Stimulated activated naive CD8-positive, alpha-beta T cell treated with anti-CD3 and anti-CD28 coated beads, Interleukin-15, Interleukin-2, amounts not matched to agents 100 ng/mL and 50 ng/mL, for 24 hours (primary cell): ENCODE results near the gene ATF5.

Experiments
- H3K27ac Mint-ChIP-seq: one replicate; pipeline ENCODE4 v1.8.0; 2021; ENCODE audit warnings: mild to moderate bottlenecking, mixed read lengths
- H3K27me3 Mint-ChIP-seq: one replicate; pipeline ENCODE4 v1.8.0; 2021; ENCODE audit warnings: mixed read lengths
- H3K36me3 Mint-ChIP-seq: one replicate; pipeline ENCODE4 v1.8.0; 2021; ENCODE audit warnings: low read depth, mixed read lengths
- H3K4me1 Mint-ChIP-seq: one replicate; pipeline ENCODE4 v1.8.0; 2021; ENCODE audit warnings: low read depth, mixed read lengths
- H3K4me3 Mint-ChIP-seq: one replicate; pipeline ENCODE4 v1.8.0; 2021; ENCODE audit warnings: mild to moderate bottlenecking, mixed read lengths
- H3K9me3 Mint-ChIP-seq: one replicate; pipeline ENCODE4 v1.8.0; 2021; ENCODE audit warnings: mixed read lengths

The ATF5 gene

DNA sequence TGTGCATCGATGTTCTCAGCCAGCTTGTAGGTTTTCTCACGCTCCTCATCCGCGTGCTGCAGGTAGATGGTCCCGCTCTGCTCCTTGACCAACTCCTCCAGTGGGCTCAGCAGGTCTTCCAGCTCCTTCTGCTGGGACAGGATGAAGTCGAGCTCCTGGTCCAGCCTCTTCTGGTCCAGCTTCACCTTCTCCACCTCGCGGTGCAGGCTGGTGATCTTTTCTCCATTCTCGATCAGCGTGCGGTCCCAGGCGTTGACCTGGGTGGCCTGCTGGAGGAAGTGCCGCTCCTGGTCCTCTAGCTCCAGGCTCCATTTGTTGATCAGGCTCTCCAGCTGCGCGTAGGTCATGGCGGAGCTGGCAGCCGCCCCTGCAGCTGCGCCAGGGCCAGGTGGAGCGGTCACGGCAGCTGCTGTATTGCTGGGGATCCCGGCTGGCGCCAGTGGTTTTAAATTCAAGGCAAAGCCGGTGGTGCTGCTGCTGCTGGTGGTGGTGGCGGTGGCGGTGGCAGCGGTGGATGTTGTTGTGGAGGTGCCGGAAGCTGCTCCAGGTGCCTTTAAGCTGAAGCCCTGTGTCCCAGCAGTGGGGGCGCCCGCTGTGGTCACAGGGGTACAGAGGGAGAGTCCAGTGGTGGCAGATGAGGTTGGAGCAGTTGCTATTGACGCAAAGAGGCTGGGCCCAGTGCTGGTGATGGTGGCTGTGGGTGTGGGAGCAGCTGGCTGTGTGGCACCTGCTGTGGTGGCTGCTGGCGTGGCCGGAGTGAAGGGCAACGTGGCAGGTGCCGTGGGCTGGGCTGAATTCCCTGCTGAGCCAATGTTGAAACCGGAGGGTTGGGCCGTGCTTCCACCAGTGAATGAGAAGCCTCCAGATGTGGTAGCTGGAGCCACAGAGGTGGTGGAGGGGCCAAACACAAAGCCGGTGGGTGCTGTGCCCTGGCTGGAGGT is 20.3 kb upstream of the ATF5 start:
- no peak overlapping the region for H3K4me3 Mint-ChIP-seq
- no peak overlapping the region for H3K27ac Mint-ChIP-seq

DNA sequence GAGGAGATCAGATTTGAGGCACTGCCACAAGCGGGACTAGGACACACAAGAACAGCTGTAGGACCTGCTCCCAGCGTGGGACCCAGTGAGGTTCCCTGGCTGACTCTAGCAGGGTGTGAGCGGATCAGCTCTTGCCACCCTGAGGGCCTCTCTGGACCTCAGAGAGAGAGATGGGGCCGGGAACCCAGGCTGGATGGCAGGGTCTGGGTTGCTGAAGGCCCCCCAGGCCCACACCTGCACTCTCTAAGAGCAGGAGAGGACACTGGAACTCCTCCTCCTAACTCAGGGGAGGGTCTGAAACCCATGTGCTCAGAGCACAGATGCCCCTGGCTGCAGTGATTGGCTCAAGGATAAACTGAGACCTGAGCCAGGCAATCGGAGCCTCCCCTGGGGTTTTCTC is 18.8 kb upstream of the ATF5 start:
- no peaks in the 10 kb centered on the region for H3K27me3 Mint-ChIP-seq
- peaks cover 83% of the 10 kb centered on the region for H3K4me1 Mint-ChIP-seq
- no peaks in the 10 kb centered on the region for H3K9me3 Mint-ChIP-seq
- no peak overlapping the region for H3K27ac Mint-ChIP-seq
- H3K36me3 Mint-ChIP-seq, result peaks cover 71% of the 10 kb centered on the region
- H3K4me3 Mint-ChIP-seq, result no peak overlapping the region

More for the DNA sequence above, 20.3 kb upstream of the ATF5 start:
- H3K9me3 Mint-ChIP-seq, result no peaks in the 10 kb centered on the region
- peaks cover 82% of the 10 kb centered on the region for H3K4me1 Mint-ChIP-seq
- no peaks in the 10 kb centered on the region for H3K27me3 Mint-ChIP-seq
- H3K36me3 Mint-ChIP-seq, result peaks cover 61% of the 10 kb centered on the region

DNA sequence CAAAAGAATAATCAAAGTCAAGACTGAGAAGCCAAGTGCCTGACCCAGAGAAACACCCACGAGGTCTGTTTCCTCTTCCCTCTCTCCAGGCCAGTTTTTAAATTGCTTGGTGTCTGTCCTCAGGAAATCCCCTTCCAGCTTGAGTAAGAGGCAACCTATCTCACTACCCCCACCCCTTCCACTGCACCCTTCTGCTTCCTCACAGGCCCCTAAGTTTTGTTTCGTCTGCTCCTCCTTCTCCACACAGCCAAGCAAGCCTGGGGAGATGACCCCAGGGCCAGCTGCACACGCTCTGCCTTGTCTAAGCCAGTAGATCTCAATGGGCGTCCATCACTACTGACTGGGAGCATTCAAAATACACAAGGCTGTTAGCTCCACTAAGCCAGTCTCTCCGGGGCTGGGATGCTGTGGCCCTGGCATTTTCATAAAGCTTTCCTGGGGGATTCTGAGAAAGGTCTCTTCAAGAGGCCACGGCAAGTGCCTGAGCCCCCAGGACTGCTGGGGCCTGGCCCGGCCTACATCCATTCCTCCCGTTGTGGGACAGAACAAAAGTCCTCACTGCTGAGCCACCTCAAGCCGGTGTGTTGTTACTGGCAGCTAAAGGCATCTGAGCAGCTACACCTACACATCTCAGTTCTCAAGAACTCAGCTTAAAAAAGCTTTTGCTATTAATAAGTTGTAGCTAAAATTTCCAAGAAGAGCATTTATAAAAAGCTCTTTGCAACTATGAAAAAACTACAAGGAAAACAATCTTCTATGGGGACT is 17.4 kb upstream of the ATF5 start:
- Mint-ChIP-seq H3K4me1 (peaks cover 79% of the 10 kb centered on the region), H3K9me3 (no peaks in the 10 kb centered on the region), H3K27me3 (no peaks in the 10 kb centered on the region), H3K36me3 (peaks cover 77% of the 10 kb centered on the region), H3K4me3 (peak overlapping the region; percentile 71), H3K27ac (peak overlapping the region; percentile 98)

DNA sequence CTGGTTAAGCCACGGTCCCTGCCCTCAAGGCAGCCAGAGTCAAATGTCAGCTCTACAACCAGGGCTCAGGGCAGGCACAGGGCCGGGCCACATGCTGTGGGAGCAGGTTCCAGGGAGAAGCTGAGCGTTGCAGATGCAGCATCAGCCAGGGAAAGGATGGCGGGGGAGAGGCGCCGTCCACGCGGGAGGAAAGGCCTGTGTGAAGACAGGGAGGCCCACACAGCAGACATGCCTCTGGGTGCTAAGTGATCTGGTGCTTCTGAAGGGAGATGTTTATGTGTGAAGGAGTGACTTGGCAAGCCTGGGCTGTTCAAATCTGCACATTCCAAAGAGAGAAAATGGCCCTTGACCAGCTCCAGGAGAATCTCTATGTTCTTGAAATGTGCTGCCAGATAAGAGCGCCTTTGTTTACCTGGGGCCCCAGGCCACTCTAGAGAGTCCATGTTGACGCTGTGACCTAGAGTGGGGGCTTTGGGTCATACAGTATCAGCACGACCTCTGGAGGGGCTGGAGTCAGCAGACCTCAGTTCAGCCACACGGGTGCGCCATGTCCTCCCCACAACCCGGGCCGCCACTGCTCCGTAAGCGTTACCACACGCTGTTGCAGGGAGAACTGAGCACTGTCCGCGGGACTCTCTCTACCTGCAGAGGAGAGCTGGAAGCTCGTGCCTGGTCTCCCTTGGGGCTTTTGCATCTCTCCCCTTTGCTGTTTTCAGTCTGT is 15.9 kb upstream of the ATF5 start:
- Mint-ChIP-seq H3K27ac (peak overlapping the region; percentile 76), H3K27me3 (no peaks in the 10 kb centered on the region), H3K36me3 (peaks cover 76% of the 10 kb centered on the region), H3K4me1 (peaks cover 74% of the 10 kb centered on the region), H3K9me3 (no peaks in the 10 kb centered on the region), H3K4me3 (no peak overlapping the region)

DNA sequence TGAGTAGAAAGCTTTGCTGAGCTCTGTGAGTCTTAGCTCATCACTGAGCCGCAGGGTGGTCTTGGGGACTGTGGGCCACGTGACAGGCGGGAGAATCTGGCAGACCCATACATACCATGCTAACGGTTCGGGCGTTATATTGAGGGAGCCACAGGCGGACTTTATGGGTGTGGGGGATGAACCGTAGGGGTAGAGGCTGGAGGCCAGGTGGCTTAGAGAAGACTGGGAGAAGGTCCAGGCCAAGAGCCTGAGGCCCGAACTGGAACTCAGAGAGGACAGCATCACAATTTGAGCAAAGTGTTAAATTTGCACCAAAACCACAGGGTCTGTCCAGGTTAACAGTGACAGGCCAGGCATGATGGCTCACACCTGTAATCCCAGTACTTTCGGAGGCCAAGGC is 15.3 kb upstream of the ATF5 start:
- Mint-ChIP-seq H3K4me3 (peak overlapping the region; percentile 10), H3K27me3 (no peaks in the 10 kb centered on the region), H3K9me3 (no peaks in the 10 kb centered on the region), H3K27ac (peak overlapping the region; percentile 76), H3K4me1 (peaks cover 72% of the 10 kb centered on the region), H3K36me3 (peaks cover 76% of the 10 kb centered on the region)

DNA sequence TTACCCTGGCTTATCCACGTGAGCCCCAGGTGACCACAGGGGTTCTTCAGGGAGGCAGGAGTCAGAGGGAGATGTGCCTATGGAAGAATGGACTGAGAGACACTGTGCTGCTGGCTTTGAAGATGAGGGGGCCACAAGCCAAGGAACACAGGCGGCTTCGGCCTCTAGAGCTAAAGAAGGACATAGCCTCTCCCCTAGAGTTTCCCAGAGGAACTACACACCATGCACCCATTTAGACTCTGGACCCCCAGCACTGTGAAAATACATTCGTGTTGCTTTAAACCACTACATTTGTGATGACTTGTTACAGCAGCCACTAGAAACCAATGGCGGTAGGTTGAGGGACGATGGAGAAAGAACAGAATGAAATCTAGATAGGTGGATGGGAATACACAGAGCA is 13.7 kb upstream of the ATF5 start:
- Mint-ChIP-seq H3K36me3 (peaks cover 71% of the 10 kb centered on the region), H3K9me3 (no peaks in the 10 kb centered on the region), H3K4me1 (peaks cover 76% of the 10 kb centered on the region), H3K27me3 (no peaks in the 10 kb centered on the region), H3K4me3 (no peak overlapping the region), H3K27ac (no peak overlapping the region)

DNA sequence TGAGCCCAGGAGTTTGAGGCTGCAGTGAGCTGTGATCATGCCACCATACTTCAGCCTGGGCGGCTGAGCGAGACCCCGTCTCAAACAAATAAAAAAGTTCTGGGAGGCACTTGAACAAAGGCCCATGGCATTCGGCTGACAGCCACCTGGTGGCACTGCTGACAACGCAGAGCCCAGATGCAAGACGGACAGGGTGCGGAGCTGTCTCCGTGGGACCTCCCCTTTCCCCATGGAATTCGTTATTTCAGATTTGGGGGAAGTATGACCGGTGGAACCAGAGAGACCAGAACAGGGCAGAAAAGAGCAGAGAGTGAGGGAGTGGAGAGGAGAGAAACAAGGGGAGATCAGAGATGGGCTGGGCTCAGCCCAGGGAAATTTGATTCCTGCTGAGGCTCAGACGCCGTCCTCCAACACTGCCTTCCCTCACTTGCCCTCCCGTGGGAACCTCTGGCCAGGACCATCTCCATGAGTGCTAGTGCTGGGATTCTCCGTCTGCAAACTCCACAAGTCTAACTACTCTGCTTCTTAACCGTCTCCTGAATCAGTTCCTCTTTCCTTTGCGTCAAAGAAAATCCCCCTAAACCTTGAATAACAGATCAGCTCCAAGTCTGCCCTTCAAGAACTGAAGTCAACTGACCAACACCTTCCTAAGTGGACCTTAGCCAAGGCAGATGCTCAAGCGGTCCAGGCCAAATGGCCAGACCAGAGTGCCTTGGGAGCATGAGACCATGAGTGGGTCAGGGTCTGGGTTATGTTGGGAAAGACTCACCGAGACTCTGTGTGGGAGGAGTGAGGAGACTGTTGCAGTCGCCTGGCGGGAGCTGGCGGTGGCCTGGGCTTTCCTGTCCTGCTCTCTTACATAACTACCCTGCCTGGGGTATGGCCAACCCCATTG is 11.9 kb upstream of the ATF5 start:
- Mint-ChIP-seq H3K27me3 (no peaks in the 10 kb centered on the region), H3K4me1 (peaks cover 78% of the 10 kb centered on the region), H3K9me3 (no peaks in the 10 kb centered on the region), H3K27ac (peak overlapping the region; percentile 75), H3K4me3 (peak overlapping the region; percentile 43), H3K36me3 (peaks cover 75% of the 10 kb centered on the region)

DNA sequence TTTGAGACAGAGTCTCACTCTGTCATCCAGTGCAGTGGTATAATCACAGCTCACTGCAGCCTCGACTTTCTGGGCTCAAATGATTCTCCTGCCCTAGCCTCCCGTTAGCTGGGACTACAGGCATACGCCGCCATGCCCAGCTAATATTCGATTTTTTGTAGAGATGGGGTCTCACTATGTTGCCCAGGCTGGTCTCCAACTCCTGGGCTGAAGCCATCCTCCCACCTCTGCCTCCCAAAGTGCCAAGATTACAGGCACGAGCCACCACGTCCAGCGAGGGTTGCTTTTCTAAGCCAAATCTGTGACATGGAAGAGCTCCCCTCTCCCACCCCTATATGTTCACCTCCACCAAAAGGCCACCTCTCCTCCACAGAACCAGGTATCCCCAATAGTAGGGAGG is 10.9 kb upstream of the ATF5 start:
- peaks cover 78% of the 10 kb centered on the region for H3K4me1 Mint-ChIP-seq
- H3K4me3 Mint-ChIP-seq, result no peak overlapping the region
- no peaks in the 10 kb centered on the region for H3K9me3 Mint-ChIP-seq
- peaks cover 75% of the 10 kb centered on the region for H3K36me3 Mint-ChIP-seq
- no peaks in the 10 kb centered on the region for H3K27me3 Mint-ChIP-seq
- H3K27ac Mint-ChIP-seq, result no peak overlapping the region

DNA sequence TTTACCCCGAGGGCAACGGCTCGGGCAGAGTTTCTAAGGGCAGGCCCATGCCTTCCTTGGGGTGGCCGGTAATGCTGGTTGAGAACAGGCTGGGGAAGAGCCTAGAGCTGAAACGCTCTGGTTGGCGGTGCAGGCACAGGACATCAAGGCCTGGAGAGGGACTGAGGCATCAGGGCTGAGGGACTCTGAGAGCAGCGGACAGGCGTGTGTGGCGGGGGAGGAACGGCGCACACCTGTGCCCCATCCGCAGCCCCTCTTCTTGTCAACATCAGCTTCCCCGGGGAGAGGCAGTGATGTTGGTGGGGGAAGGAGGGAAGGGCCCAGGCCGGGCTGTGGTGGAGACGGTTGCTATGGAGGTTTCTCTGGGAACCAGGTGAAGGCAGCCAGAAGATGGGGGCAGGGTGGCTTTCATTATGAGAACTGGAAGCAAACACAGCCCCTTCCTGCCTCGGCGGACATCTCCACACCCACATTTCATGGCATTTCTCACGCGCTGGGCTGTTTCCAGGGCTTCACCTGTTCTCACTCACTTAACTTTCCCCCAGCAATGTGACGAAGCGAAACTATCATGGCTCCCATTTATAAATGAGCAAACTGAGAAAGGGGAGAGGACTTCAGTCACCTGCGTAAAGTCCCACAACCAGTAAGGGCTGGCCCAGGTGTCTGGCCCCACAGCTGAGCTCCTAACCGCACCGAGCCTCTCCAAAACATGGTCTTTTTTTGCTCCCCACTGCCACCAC is 8.2 kb upstream of the ATF5 start:
- peaks cover 69% of the 10 kb centered on the region for H3K36me3 Mint-ChIP-seq
- H3K27ac Mint-ChIP-seq, result no peak overlapping the region
- peaks cover 79% of the 10 kb centered on the region for H3K4me1 Mint-ChIP-seq
- no peaks in the 10 kb centered on the region for H3K27me3 Mint-ChIP-seq
- no peak overlapping the region for H3K4me3 Mint-ChIP-seq
- no peaks in the 10 kb centered on the region for H3K9me3 Mint-ChIP-seq

DNA sequence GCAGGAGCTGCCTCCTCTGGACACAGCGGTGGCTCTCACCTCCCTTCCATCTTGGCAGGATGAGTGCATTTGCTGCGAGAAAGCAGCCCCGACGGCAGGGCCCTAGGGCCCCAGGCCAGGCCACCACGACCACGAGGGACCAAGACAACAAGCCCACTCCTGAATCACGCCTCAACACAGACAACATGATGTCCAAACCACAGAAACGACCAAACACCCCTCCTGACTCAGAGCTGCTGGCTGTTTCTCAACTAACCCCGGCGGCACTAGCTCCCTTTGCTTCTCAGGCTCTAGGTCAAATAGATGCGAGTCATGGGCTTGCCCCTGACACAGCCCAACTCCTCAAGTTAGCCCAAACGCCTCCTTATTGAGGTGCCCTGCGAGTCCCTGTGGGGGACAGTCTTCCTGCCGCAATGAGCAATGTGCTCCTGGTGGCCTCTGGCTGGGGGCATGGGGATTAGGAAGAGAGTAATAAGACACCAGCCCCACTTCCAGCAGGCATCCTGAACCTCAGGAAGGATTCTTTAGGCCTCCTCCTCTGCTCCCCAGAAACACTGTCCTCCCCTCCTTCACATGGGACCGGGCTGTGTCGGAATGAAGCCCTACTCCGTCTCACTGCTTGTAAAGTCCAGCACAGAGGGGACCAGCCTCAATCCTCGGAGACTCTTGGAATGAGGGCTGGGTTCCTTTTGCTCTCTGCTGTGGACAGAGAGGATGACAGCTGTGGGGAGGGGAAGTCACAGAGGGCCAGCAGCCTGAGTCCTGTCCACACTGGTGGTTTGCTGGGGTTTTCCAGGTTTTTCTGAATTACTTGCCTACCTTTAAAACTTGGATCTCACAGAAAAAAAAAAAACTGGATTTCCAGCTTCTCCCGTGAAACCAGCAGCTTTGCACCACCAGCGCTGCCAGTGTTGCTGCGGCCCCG is 6.9 kb upstream of the ATF5 start:
- no peaks in the 10 kb centered on the region for H3K27me3 Mint-ChIP-seq
- H3K4me1 Mint-ChIP-seq, result peaks cover 82% of the 10 kb centered on the region
- no peaks in the 10 kb centered on the region for H3K9me3 Mint-ChIP-seq
- H3K27ac Mint-ChIP-seq, result peak overlapping the region; percentile 31
- H3K4me3 Mint-ChIP-seq, result peak overlapping the region; percentile 31
- peaks cover 67% of the 10 kb centered on the region for H3K36me3 Mint-ChIP-seq

DNA sequence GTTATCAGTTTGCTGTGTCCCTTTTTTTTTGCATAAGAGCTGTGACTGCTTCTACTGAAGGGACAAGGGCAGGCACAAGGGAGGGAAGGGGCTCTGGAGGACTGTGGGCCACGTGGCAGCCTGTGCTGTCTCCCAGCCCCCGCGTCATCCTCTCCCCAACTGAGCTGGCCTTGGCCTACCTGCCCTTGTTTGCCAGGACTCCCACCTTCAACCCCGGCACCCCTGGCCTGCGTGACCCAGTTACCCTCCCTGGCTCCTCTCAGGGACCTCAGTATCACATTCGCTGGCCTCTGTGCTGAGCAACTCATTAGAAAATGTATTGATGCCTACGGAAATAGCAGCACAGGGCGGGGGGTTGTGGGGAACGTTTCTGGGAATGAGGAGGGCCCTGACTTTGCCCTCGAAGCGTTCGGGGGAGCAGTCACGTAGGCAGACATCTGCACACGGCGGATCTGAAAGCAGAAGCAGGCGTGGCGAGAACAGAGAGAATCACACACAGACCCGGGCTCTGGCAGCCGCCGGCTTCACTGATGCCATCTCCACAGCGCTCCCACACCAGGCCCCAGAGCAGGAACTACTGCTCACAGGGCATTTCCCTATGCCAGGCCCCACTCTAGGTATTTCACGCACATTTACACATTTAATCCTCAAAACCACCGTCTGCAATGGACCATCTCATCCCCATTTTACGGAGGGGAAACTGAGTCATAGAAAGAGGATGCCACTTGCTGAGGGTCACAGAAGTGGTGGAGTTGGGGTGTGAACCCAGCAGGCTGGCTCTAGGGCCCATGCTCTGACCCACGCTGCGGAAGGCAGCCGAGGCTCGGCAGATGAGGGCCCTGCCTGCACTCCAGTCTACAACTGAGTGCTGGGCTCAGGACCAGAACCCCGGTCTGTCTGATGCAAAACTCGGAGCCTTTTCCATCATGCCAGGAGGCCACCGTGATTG is 5.7 kb upstream of the ATF5 start:
- Mint-ChIP-seq H3K27me3 (no peaks in the 10 kb centered on the region), H3K9me3 (no peaks in the 10 kb centered on the region), H3K4me1 (peaks cover 84% of the 10 kb centered on the region), H3K27ac (peak overlapping the region; percentile 52), H3K4me3 (no peak overlapping the region), H3K36me3 (peaks cover 66% of the 10 kb centered on the region)
